Type B pancreatic cell (in vitro differentiated cells): Measurements from ENCODE around the gene TMEM270. TPM values are rescaled to one million over a fixed set of nuclear protein-coding genes. Genes with fewer than 3 reads are reported as not detected.

Experiments used
- DNase-seq: peaks from one replicate; pipeline ENCODE4 v3.0.0; 2021; ENCODE audit warnings: mixed read lengths; ENCODE audit not compliant: unreplicated experiment; ENCODE audit errors: extremely low spot score
- H3K27ac Mint-ChIP-seq: 2 replicates; pipeline ENCODE4 v1.8.0; 2021; ENCODE audit warnings: mild to moderate bottlenecking, mixed read lengths
- H3K27me3 Mint-ChIP-seq: 2 replicates; pipeline ENCODE4 v1.8.0; 2021; ENCODE audit warnings: mixed read lengths
- H3K36me3 Mint-ChIP-seq: 2 replicates; pipeline ENCODE4 v1.8.0; 2021; ENCODE audit warnings: mixed read lengths
- H3K4me1 Mint-ChIP-seq: one replicate; pipeline ENCODE4 v1.8.0; 2021; ENCODE audit warnings: mixed read lengths; ENCODE audit not compliant: unreplicated experiment
- H3K4me3 Mint-ChIP-seq: 2 replicates; pipeline ENCODE4 v1.8.0; 2021; ENCODE audit warnings: mild to moderate bottlenecking, mixed read lengths
- H3K9me3 Mint-ChIP-seq: 2 replicates; pipeline ENCODE4 v1.8.0; 2021; ENCODE audit warnings: mixed read lengths
- CTCF ChIP-seq: fragments of 200-600 bp; sonication (generic); conservative IDR thresholded peaks from 2 replicates; pipeline ENCODE4 v1.5.0; 2021; ENCODE audit warnings: antibody characterized with exemption, mild to moderate bottlenecking
- total RNA-seq: library from RNA; stranded (reverse); gene quantifications from 2 replicates; pipeline ENCODE4 v1.2.1, GENCODE V29; 2021; ENCODE audit warnings: low replicate concordance

TMEM270 gene
- total RNA-seq, 1 donor from 2014 or later: not detected

GRCh38 chr7:73885433-73885974, 24.5 kb downstream of the TMEM270 start:
- Mint-ChIP-seq H3K27me3 (peaks cover 12% of the 10 kb centered on the region), H3K9me3 (no peaks in the 10 kb centered on the region), H3K36me3 (no peaks in the 10 kb centered on the region), H3K4me3 (no peak overlapping the region), H3K27ac (no peak overlapping the region), H3K4me1 (peaks cover 6% of the 10 kb centered on the region)
- no peak for TF ChIP-seq CTCF
- no peak for DNase-seq

GRCh38 chr7:73885975-73886798, 25.2 kb downstream of the TMEM270 start:
- Mint-ChIP-seq H3K9me3 (no peaks in the 10 kb centered on the region), H3K27me3 (peaks cover 11% of the 10 kb centered on the region), H3K4me1 (peaks cover 5% of the 10 kb centered on the region), H3K36me3 (no peaks in the 10 kb centered on the region), H3K4me3 (no peak overlapping the region), H3K27ac (no peak overlapping the region)
- DNase-seq: no peak
- TF ChIP-seq CTCF: no peak

- Mint-ChIP-seq H3K27ac (no peak overlapping the region), H3K27me3 (peaks cover 11% of the 10 kb centered on the region), H3K36me3 (no peaks in the 10 kb centered on the region), H3K9me3 (no peaks in the 10 kb centered on the region), H3K4me3 (no peak overlapping the region), H3K4me1 (peaks cover 10% of the 10 kb centered on the region)
- TF ChIP-seq CTCF: no peak
- DNase-seq: no peak
These were observed 26.8 kb downstream of the TMEM270 start for GRCh38 chr7:73887762-73888161.

- H3K27ac Mint-ChIP-seq: no peak overlapping the region
- TF ChIP-seq CTCF: no peak
- H3K4me1 Mint-ChIP-seq: peaks cover 10% of the 10 kb centered on the region
- no peaks in the 10 kb centered on the region for H3K36me3 Mint-ChIP-seq
- H3K9me3 Mint-ChIP-seq: no peaks in the 10 kb centered on the region
- H3K4me3 Mint-ChIP-seq: no peak overlapping the region
- peaks cover 11% of the 10 kb centered on the region for H3K27me3 Mint-ChIP-seq
- DNase-seq: no peak
These were observed 28.0 kb downstream of the TMEM270 start for GRCh38 chr7:73888959-73889358.

GRCh38 chr7:73890555-73891147, 29.7 kb downstream of the TMEM270 start:
- peaks cover 20% of the 10 kb centered on the region for H3K4me1 Mint-ChIP-seq
- H3K36me3 Mint-ChIP-seq: peaks cover 2% of the 10 kb centered on the region
- no peak overlapping the region for H3K27ac Mint-ChIP-seq
- no peak for DNase-seq
- no peak for TF ChIP-seq CTCF
- peaks cover 3% of the 10 kb centered on the region for H3K9me3 Mint-ChIP-seq
- H3K27me3 Mint-ChIP-seq: peaks cover 11% of the 10 kb centered on the region
- no peak overlapping the region for H3K4me3 Mint-ChIP-seq
